Measurements from ENCODE around the gene PDHB. TPM values are rescaled to one million over a fixed set of nuclear protein-coding genes. Genes with fewer than 3 reads are reported as not detected.

PDHB gene
- polyA plus RNA-seq, 1 donor (not counting 4 experiments of a cell fraction or from before 2014, with no cell fraction given): 78.9 TPM

DNA sequence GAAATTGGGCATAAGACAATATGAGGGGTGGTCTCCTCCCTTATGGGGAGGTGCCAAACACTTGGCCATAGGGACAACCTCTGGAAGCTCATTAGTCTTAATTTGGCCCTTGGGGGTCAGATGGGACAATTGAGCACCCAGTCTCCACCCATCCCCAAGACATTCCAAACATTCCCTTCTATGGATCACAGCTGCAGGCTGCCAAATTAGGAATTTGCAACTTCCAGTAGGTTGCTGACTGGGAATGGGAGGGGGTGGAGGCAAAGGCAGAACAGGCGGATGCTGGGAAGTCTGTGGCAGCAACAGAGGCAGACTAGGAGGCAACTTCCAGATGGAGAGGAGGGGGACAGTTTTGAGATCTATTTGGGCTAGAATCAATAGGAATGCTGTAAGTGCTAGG lies 1.4 kb upstream of the PDHB start:
- Histone ChIP-seq H3K4me3 (ENCODE audit: control insufficient read depth in 2 of 3, extremely low read depth in 1 of 3, insufficient read depth in 2 of 3, low read depth in 1 of 3, low read length in 3 of 3) (no peak overlapping the region), H3K4me1 (ENCODE audit: control insufficient read depth, extremely low read depth, insufficient read depth, low read length) (peaks cover 13% of the 10 kb centered on the region), H3K79me2 (ENCODE audit: control insufficient read depth, insufficient read depth, low read length) (peaks cover 7% of the 10 kb centered on the region), H3K36me3 (ENCODE audit: control insufficient read depth in 2 of 2, extremely low read depth in 1 of 2, insufficient read depth in 2 of 2, low read length in 2 of 2) (peaks cover 0 to 6% of the 10 kb centered on the region in 2 experiments), H2AFZ (ENCODE audit: control insufficient read depth, low read length) (peak overlapping the region; percentile 39), H4K20me1 (ENCODE audit: control insufficient read depth, extremely low read depth, insufficient read depth, low read length) (no peaks in the 10 kb centered on the region), H3K27ac (ENCODE audit: control insufficient read depth, insufficient read depth, low read length) (no peak overlapping the region), H3K9me1 (ENCODE audit: control insufficient read depth, extremely low read depth, insufficient read depth, low read length) (no peaks in the 10 kb centered on the region), H3K27me3 (ENCODE audit: control insufficient read depth, extremely low read depth, insufficient read depth, low read length) (no peaks in the 10 kb centered on the region), H3K9ac (ENCODE audit: control insufficient read depth, extremely low read depth, insufficient read depth, low read length) (no peak overlapping the region), H3K4me2 (ENCODE audit: control insufficient read depth, extremely low read depth, insufficient read depth, low read depth, low read length) (no peak overlapping the region), H3K9me3 (ENCODE audit: control insufficient read depth, low read depth, low read length) (no peaks in the 10 kb centered on the region)
- DNase-seq (ENCODE audit: low read depth, low spot score) (peak; percentile 17), FAIRE-seq (peak; percentile 52)
- dilution Hi-C loops (cut with MboI; ENCODE audit: extremely low pct_ligation_motif_present, low sequenced_read_pairs): no loop called here
- no peak for TF ChIP-seq EZH2 (IDR thresholded peaks at IDR 0.05; ENCODE audit: low read length)
- TF ChIP-seq, protein P1, sequence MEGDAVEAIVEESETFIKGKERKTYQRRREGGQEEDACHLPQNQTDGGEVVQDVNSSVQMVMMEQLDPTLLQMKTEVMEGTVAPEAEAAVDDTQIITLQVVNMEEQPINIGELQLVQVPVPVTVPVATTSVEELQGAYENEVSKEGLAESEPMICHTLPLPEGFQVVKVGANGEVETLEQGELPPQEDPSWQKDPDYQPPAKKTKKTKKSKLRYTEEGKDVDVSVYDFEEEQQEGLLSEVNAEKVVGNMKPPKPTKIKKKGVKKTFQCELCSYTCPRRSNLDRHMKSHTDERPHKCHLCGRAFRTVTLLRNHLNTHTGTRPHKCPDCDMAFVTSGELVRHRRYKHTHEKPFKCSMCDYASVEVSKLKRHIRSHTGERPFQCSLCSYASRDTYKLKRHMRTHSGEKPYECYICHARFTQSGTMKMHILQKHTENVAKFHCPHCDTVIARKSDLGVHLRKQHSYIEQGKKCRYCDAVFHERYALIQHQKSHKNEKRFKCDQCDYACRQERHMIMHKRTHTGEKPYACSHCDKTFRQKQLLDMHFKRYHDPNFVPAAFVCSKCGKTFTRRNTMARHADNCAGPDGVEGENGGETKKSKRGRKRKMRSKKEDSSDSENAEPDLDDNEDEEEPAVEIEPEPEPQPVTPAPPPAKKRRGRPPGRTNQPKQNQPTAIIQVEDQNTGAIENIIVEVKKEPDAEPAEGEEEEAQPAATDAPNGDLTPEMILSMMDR (optimal IDR thresholded peaks at IDR 0.05 in 1 of 3, IDR thresholded peaks at IDR 0.05 in 1 of 3, conservative IDR thresholded peaks at IDR 0.05 in 1 of 3; ENCODE audit: extremely low read depth in 1 of 3, insufficient read depth in 2 of 3, low read length in 3 of 3): no peak

DNA sequence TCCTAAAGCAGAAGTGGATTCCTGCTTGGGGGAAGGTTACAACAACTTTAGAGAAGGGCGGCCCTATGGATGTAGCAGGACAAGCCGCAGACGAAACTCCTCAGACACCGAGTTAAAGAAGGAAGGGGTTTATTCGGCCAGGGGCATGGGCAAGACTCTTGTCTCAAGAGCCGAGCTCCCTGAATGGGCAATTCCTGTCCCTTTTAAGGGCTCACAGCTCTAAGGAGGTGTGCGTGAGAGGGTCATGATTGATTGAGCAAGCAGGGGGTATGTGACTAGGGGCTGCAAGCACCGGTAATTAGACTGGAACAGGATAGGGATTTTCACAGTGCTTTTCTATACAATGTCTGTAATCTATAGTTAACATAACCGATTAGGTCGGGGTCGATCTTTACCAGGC lies 879 bp upstream of the PDHB start:
- no peak overlapping the region for H3K27ac ChIP-seq (ENCODE audit: control insufficient read depth, insufficient read depth, low read length)
- FAIRE-seq: no peak
- H3K9me1 ChIP-seq (ENCODE audit: control insufficient read depth, extremely low read depth, insufficient read depth, low read length): no peaks in the 10 kb centered on the region
- H4K20me1 ChIP-seq (ENCODE audit: control insufficient read depth, extremely low read depth, insufficient read depth, low read length): no peaks in the 10 kb centered on the region
- no peak overlapping the region for H2AFZ ChIP-seq (ENCODE audit: control insufficient read depth, low read length)
- no peaks in the 10 kb centered on the region for H3K9me3 ChIP-seq (ENCODE audit: control insufficient read depth, low read depth, low read length)
- no peak overlapping the region for H3K9ac ChIP-seq (ENCODE audit: control insufficient read depth, extremely low read depth, insufficient read depth, low read length)
- no peak for DNase-seq (ENCODE audit: low read depth, low spot score)
- no peak overlapping the region for H3K4me3 ChIP-seq (ENCODE audit: control insufficient read depth in 2 of 3, extremely low read depth in 1 of 3, insufficient read depth in 2 of 3, low read depth in 1 of 3, low read length in 3 of 3)
- peaks cover 13% of the 10 kb centered on the region for H3K4me1 ChIP-seq (ENCODE audit: control insufficient read depth, extremely low read depth, insufficient read depth, low read length)
- dilution Hi-C loops (cut with MboI; ENCODE audit: extremely low pct_ligation_motif_present, low sequenced_read_pairs): no loop called here
- no peak for TF ChIP-seq EZH2 (IDR thresholded peaks at IDR 0.05; ENCODE audit: low read length)
- TF ChIP-seq, protein P1 (optimal IDR thresholded peaks at IDR 0.05 in 1 of 3, IDR thresholded peaks at IDR 0.05 in 1 of 3, conservative IDR thresholded peaks at IDR 0.05 in 1 of 3; ENCODE audit: extremely low read depth in 1 of 3, insufficient read depth in 2 of 3, low read length in 3 of 3): no peak
- peak overlapping the region; percentile 30 for H3K4me2 ChIP-seq (ENCODE audit: control insufficient read depth, extremely low read depth, insufficient read depth, low read depth, low read length)
- H3K36me3 ChIP-seq (ENCODE audit: control insufficient read depth in 2 of 2, extremely low read depth in 1 of 2, insufficient read depth in 2 of 2, low read length in 2 of 2): peaks cover 0 to 10% of the 10 kb centered on the region in 2 experiments
- H3K79me2 ChIP-seq (ENCODE audit: control insufficient read depth, insufficient read depth, low read length): peaks cover 7% of the 10 kb centered on the region
- no peaks in the 10 kb centered on the region for H3K27me3 ChIP-seq (ENCODE audit: control insufficient read depth, extremely low read depth, insufficient read depth, low read length)

Measured in keratinocyte (primary cell).